NOMO-1 treated with DMSO at 0.1 percent for 48 hours (cell line): Measurements from ENCODE around the gene SRSF10.

Experiments used
- DNase-seq: peaks from one replicate; lab custom pipeline; 2025; ENCODE audit not compliant: unreplicated experiment; lab: John Stamatoyannopoulos, UW

SRSF10 gene

DNA sequence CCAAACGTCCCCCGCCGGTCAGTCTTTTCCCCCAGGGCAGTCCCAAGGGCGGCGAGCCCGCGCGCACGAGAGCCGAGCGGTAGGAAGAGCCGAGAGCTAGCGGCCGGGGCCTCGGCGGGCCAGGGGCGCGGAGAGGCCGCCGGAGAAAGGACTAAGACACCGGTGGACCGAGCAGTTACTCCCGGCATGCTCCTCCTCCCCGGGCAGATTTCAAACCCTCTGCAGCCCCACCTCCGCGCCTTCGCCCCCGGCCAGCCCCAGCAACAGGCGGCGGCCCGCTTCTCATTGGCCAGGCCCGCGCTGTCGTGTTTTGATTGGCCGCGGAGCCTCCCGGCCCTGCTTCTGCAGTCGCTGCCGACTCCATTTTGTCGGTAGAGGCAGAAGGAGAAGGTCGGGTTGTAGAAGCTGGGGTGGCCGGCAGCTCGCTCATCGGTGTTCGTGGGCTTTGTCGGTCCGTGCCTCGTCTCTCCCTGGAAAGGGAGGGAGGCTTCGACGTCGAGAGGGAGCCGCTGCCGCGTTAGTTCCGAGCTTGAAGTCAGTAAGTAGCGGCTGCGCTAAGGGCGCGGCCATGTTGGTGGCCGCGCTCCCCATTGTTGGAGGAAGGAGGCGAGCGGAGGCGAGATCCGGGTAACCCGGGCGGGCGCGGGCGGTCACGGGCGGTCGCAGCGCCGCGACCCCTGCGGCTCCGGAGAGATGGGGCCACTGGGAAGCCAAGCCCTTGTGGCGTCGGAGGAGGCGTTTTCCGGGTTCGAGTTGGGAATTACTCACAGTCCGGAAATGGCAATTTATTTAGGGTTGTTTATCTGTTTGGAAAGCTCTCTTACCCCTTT lies 20.5 kb downstream of the SRSF10 start, which contains the start of gene PNRC2:
PNRC2 (plus strand) TSS at position 368 of the 830 bp plus-strand sequence. CDS start 1,630 bp downstream, outside the sequence.
- DNase-seq, result peak; percentile 92

DNA sequence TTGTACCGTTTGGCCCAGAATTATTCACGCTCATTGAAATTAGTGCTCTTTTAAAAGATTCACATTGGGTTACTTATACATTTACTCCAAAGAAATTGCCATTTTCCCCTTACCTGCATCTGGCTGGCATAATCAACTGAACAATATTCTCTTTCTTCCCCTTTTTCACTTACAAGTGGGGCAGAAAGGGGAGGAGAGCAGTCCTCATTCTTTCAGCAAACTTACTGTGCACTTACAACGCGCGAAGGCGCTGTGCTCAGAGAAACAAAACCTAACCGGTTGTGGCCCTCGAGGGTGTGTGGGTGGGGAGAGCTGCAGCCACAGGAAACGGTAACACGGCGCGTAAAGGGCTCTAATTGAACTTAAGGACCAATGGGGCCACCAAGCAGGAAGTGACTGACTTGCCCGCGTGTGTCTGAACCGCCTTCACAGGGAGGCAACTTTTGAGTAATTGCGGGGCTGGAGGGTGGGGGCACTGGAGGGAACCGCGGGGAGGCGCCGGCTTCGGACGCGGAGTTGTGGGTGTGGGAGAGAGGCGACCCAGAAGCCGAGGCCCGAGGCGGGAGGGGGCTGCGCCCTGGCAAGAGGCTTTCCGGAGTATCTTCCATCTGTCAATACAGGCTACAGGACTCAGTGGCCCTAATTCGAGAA lies 21.2 kb downstream of the SRSF10 start:
- DNase-seq, result peak; percentile 100

DNA sequence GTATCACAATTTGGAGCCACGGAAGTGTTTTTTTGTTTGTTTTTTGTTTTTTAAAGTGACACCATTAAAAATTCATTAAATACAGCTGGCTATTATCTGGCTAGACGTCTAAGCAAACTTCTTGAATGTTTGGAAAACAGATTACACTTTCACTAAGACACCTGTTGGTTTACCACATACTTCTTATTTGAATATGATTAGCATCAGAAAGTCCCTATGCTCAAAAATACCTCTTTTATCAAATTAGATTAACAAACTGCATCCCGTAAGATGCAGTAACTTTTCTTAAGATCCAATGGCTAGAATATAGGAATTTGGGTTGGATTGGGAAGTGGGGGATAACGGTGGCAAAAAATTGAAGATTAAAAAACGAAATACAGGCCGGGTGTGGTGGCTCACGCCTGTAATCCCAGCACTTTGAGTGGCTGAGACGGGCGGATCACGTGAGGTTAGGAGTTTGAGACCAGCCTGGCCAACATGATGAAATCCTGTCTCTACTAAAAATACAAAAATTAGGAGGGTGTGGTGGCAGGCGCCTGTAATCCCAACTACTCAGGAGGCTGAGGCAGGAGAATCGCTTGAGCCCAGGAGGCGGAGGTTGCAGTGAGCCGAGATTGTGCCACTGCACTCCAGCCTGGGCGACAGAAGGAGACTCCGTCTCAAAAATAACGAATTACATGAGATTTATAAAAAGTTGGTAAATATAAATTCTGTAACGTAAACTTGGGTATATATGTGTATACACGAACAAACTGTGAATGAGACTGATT lies 21.9 kb downstream of the SRSF10 start:
- DNase-seq, result peak; percentile 14

DNA sequence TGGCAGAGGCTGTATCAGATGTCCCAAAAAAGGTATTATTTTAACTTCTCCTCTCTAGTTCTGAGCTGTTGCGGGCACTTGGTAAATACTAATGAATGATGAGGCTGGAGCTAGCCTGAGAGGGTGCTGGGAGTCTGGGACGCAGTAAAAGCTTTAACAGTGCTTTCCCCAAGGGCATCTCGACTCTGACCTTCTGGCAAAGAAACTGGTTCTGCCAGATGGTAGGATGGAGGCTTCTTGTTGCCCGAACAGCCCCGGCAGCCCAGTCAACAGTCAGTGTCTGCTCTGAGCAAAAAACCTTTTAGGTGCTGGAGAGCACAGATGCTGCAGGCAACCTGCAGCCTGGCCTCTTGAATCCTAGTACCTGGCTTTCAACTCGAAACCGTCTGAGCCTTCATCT lies 23.0 kb downstream of the SRSF10 start:
- DNase-seq, result no peak

DNA sequence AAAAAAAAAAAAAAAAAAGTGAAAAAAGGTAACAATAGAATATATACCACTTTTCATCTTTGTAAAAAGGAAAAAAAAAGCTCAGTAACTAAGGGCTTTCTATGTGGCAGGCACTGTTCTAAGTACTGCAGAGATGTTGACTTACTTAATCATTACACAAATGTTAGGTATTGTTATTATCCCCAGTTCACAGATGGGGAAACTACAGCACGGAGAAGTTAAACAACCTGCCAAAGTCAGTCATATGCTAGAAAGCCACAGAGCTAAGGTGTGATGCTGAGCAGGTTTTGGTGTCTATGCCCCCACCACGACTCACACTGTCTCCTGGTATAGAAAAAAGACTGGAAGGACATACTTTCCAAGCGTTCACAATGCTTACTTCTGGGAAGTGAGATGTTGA lies 27.1 kb downstream of the SRSF10 start:
- no peak for DNase-seq

DNA sequence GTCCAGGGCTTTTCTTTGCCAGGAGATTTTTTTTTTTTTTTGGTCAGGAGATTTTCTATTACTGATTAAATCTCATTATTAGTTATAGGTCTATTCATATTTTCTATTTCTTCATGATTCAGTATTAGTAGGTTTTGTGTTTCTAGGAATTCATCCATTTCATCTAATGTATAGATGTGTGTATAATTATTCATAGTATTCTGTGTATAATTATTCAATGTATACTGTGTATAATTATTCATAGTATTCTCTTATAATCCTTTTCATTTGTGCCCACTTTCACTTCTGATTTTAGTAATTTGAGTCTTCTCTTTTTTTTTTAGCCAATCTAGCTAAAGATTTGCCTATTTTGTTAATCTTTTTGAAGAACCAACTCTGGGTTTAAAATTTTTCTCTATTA lies 32.8 kb downstream of the SRSF10 start:
- no peak for DNase-seq

DNA sequence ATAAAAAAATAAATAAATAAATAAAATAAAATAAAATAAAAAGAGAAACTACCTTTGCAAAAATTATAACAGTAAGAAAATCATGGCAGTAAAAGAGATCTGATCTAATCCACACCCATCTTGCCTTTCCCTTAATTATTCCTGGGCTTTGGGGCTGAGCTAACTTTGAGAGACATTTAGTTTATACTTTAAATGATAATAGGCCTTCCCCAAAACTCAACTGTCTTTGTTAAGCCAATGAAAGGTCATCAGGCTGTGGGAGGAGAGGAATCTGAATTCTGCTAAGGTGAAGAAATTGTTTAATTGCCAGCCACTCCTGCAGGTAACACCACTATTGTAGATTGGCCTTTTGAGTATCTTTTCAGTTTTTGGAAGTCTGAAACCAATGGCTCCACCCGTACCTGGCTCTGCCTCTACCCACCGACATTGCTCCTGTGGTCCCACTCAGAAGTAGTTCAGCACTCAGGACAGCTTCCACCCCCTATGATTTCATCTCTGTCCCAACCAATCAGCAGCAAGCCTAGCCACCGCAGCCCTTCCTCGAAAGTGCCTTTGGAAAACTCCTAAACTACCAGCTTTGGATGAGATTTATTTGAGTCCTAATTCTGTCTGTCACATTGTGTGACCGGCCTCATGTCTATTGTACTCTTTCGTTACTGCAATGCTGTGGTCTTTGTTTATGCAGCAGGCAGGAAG lies 43.5 kb downstream of the SRSF10 start:
- DNase-seq, result no peak

DNA sequence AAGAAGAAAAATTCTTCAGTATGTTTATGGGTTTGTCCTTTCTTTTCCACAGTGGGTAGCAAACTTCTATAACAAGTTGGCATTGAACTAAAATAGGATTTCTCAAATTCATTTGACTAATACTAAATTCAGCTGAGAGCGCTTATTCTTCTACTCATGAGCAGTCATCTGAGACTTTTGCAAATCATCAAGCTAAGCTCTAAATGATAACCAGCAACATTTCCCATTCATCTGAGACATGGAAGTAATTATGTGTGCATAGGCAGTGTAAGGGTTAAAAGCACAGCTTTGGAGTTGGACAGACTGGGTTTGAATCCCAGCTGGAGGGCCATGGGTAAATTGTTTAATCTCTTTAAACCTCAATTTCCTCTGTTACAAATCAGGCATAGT lies 48.6 kb downstream of the SRSF10 start:
- no peak for DNase-seq

DNA sequence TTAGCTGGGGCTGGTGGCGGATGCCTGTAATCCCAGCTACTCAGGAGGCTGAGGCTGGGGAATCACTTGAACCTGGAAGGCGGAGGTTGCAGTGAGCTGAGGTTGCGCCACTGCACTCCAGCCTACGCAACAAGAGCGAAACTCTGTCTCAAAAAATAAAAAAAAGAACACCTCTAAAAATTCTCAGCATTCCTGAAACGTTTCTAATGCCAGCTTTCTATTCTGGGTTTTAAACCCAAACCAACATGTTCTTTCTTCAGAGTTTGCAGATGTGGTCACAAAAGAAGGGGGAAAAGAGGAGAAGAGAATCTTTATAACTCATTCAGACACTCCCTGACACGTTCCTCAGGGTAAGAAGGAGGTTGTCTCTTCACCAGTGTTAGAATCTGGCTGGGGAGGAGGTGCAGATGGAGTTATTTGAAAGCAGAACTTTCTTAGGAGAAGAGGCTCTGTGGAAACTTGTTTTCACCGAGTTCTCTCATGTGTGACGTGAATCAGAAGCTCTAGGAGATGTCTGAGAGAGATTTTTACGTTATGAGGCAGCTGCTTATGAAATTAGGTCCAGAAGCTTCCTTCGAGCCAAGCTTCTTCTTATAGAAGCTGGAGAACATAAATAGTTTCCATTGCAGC lies 49.2 kb downstream of the SRSF10 start:
- peak; percentile 54 for DNase-seq

DNA sequence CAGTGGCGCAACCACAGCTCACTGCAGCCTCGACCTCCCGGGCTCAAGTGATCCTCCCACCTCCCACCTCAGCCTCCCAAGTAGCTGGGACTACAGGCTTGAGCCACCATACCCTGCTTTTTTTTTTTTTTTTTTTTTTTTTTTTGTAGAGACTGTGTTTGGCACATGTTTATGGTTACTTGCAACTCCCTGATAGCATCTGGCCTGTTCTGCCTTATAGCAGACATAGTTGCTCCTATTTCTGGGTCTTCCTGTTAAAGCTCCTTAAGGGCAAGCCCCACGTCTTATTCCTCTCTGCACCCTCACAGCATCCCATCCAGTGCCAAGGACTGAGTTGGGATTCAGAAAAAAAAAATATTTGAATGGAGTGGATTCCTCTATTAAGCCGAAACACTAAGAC lies 49.9 kb downstream of the SRSF10 start:
- no peak for DNase-seq

DNA sequence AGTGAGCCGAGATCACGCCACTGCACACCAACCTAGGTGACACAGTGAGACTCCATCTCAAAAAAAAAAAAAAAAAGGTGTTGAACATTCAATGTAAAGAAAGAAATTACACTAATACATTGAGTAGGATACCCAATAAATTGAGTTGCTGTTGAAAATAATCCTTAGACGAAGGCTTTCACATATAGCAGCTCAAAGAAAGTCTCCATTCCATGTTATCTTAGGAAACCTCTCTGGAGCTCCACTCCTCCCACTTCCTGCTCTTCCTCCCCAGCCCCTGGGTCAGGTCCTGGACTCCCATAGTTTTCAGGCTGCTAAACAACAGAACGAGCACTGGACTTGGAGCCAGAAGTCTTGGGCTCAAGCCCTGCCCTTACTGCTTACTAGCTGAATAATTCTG lies 51.3 kb downstream of the SRSF10 start:
- DNase-seq, result no peak

DNA sequence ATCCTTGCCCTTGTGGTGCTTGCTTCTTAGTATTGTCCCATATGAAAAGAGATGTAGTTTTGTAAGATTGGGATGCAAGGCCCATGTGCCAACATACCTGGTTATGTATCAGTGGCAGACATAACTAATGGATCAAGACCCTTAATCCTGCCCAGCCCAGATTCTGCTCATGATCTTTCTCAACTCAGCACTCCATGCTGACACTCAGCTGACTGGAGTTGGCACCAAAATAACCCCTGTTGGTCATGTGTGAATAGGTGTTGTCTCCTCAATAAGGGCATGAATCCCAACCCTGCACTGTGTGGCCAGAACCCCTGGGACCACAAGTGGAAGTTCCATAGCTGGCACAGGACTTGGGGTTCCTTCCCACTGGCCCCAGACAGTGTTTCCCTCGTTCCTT lies 53.0 kb downstream of the SRSF10 start:
- DNase-seq, result no peak

DNA sequence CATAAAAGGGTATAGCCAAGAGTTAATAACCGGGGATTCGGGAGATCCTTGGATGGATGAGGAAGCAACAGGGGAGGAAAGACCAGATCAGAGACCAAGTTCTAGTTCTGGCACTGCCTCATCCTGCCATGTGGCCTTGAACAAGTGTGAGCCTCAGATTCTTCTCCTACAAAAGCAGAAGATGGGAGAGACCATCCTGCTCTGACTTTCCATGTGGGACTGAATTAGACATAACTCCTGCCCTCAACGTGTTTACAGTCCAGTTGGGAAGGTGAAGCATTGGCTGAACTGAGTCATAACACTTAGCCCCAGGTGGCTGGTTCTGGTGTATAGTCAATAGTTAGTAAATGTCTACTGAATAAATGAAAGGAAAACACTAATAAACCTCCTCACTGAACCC lies 54.8 kb downstream of the SRSF10 start:
- no peak for DNase-seq

DNA sequence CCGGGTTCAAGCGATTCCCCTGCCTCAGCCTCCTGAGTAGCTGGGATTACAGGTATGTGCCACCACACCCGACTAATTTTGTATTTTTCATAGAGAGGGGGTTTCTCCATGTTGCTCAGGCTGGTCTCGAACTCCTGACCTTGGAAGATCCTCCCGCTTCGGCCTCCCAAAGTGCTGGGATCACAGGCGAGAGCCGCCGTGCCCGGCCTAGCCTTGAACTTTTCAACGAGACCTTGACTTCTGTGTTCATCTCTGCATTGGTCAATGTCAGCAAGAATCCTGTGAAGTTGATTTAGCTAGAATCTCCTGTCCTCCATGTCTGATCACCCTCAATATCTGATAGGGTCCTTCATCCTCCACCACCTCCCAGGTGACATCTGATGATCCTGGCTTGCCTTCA lies 55.5 kb downstream of the SRSF10 start:
- no peak for DNase-seq

DNA sequence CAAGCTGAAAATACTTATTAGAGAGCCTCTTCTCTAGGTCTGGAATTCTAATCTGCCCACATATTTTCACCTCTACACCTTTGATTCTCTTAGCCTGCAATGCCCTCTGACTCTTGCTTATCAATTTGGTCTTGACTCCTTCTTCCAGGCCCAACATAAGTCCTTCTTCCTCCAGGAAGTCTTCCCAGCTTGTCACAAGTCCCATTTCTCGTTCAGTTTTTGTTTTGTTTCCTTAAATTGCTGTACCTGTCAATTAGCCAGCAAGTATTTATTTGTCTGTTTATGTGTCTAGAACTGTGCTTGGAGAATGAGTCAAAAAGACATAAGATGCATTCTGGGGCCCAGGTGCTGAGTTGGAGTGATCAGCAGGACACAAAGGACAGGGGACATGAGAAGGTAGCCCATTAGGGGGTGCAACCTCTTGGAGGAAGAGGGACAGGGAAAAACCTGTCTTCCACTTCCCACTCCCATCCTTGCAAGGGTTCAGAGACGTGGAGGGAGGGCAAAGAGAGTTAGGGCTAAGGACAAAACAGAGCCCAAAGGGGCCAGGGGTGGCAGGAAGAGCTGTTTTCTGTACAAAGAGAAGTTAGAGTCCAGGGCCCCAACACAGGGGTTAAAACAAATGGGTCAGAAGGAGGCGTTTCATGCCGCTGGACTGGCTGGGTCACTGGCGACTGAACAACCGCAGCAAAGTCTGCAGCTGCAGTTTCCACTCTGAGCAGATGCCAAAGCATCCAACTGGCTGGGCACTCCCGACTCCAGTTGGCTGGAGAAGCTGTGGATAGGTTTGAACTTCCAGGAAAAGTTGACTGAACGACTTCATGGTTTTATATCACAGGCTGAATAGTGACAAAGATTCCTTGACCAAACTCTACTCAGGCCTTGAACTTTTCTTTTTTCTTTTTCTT lies 56.3 kb downstream of the SRSF10 start:
- DNase-seq, result no peak

DNA sequence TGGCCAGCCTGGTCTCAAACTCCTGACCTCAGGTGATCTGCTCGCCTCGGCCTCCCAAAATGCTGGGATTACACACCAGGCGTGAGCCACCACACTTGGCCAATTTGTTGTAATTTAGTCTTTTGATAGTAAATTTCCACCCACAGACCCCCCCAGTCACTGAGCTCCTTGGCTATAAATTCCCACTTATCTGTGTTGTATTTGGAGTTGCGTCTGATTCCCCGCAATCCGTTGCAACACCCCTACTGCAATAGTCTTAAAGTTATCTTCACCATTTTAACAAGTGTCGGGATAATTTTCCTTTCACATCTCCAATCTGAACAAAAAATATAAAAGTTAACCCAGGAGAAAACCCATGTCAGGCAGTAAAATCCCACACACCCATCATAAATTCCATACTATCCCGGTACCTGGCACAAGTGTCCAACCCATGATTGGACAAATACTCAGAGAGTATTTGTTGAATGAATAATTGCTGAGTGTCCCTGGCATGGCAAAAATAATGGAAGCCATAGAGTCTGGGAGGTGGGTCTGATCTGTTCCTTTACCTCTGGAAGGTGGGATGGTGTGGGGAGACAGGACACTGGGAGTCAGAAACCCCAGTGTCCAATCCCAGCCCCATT lies 57.7 kb downstream of the SRSF10 start:
- DNase-seq, result no peak

DNA sequence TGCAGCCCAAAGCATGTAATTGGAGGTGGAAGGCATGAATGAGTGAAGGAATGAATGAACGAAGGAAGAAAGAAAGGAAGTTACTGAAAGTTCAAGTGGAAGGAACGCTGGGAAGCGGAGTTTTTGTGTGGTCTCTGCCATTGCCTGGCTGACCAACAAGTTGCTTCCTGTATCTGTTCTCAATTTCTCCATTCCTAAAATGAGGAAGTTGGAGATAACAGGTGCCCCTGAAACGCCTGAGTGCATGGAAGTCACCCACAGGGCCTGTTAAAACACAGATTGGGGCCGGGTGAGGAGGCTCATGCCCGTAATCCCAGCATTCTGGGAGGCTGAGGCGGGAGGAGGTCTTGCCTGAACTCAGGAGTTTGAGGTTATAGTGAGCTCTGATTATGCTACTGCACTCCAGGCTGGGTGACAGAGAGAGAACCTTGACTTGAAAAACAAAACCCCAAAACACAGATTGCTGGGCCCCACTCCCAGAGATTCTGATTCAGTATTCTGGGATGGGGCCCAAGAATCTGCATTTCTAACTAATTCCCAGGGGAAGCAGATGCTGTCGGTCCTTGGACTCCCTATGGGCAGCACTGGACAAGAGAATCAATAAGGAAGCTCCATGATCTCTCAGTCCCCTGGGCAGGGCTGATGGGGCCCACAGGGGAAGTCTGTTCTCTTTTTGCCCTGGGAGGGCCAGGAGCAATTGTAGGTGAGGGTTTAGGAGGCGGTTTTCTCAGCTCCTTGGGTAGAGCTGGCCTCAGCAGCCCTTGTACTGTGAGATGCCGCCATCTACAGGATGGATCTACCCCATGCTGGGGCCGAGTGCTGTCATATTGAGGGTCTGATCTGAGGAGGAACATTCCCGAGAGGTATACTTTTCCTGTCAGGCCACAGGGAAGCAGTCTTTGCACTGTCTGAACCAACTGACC lies 63.7 kb downstream of the SRSF10 start:
- peak; percentile 93 for DNase-seq

DNA sequence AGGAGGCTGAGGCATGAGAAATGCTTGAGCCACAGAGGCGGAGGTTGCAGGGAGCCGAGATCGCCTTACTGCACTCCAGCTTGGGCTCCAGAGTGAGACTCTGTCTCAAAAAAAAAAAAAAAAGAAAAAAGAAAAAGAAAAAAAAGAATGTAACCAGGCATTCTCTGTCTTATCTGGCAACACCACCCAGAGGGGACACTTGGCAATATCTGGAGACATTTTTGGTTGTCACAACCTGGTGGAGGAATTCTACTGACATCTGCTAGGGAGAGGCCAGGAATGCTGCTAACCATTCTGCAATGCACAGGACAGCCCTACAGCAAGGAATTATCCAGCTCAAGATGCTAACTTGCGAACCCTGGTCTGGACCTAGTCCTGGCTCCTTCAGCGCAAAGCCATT lies 64.7 kb downstream of the SRSF10 start:
- DNase-seq, result no peak
